GM12875 (cell line): ENCODE data around the gene ORMDL2.

Source experiments
- H3K4me3 ChIP-seq: one replicate; pipeline ENCODE4 v1.5.1; 2011; ENCODE audit warnings: low read depth, low read length, control low read depth
- CTCF ChIP-seq: IDR thresholded peaks from 2 replicates; pipeline ENCODE4 v1.5.1; 2011; ENCODE audit warnings: low read depth, mild to moderate bottlenecking, control low read depth, inconsistent platforms, low read length, moderate library complexity, borderline replicate concordance; ENCODE audit not compliant: insufficient read depth

ORMDL2 gene

GRCh38 chr12:55838361-55838760 is 20.5 kb downstream of the ORMDL2 start:
- H3K4me3 ChIP-seq, result no peak overlapping the region
- no peak for TF ChIP-seq CTCF

GRCh38 chr12:55839345-55840140 is 21.7 kb downstream of the ORMDL2 start:
- no peak overlapping the region for H3K4me3 ChIP-seq
- TF ChIP-seq CTCF, result no peak

- no peak for TF ChIP-seq CTCF
- H3K4me3 ChIP-seq, result no peak overlapping the region
Measured at GRCh38 chr12:55840581-55841351, 22.9 kb downstream of the ORMDL2 start.

GRCh38 chr12:55842681-55843429 is 25.0 kb downstream of the ORMDL2 start, which contains the start of gene MMP19:
MMP19 (minus strand) TSS chr12:55842936; CDS start chr12:55842830, 106 bp downstream.
- TF ChIP-seq CTCF, result no peak
- no peak within 1 kb of the TSS for H3K4me3 ChIP-seq

- H3K4me3 ChIP-seq, result no peak overlapping the region
- no peak for TF ChIP-seq CTCF
Measured at GRCh38 chr12:55843431-55843830, 25.6 kb downstream of the ORMDL2 start.

GRCh38 chr12:55844961-55845360 is 27.1 kb downstream of the ORMDL2 start:
- H3K4me3 ChIP-seq, result no peak overlapping the region
- TF ChIP-seq CTCF, result no peak
